Upper lobe of right lung (tissue), 1 donor: ENCODE results near the gene NMNAT2. TPM values are rescaled to one million over a fixed set of nuclear protein-coding genes. Genes with fewer than 3 reads are reported as not detected.

Source experiments
- ATAC-seq: fragments of 200-7000 bp; cut with Tn5 transposase; one replicate; pipeline ENCODE4 v1.9.1; 2020; ENCODE audit warnings: mild to moderate bottlenecking, moderate library complexity
- DNase-seq: peaks from one replicate; pipeline ENCODE4 v3.0.0-alpha.2; 2020
- H3K27ac ChIP-seq: fragments of 200-600 bp; one replicate; pipeline ENCODE4 v1.8.0; 2022
- H3K27me3 ChIP-seq: fragments of 200-600 bp; one replicate; pipeline ENCODE4 v1.8.0; 2022; ENCODE audit warnings: mild to moderate bottlenecking
- H3K36me3 ChIP-seq: fragments of 200-600 bp; one replicate; pipeline ENCODE4 v1.8.0; 2022
- H3K4me1 ChIP-seq: fragments of 200-600 bp; one replicate; pipeline ENCODE4 v1.8.0; 2022
- H3K4me3 ChIP-seq: fragments of 200-600 bp; one replicate; pipeline ENCODE4 v1.8.0; 2022; ENCODE audit warnings: mild to moderate bottlenecking
- H3K9me3 ChIP-seq: fragments of 200-600 bp; one replicate; pipeline ENCODE4 v1.8.0; 2022
- CTCF ChIP-seq: fragments of 200-600 bp; IDR thresholded peaks from one replicate; pipeline ENCODE4 v1.8.0; 2022; ENCODE audit warnings: antibody characterized with exemption
- intact Hi-C: fragments of 100-400 bp; cut with DNase I; formaldehyde crosslinking; loops from one replicate; pipeline ENCODE4 v1.11.0; 2022
- total RNA-seq: library from RNA; stranded (reverse); fragmentation: NEBNext Ultra II Directional; extraction: Animal tissue kit (Norgen Biotek cat#: 25700); gene quantifications from one replicate; pipeline ENCODE4 v1.2.1, GENCODE V29; 2021
- donor health status: DM: no; HTN: yes; CAD: no; lungs with severe emphysema.

Gene NMNAT2
- total RNA-seq, 1 donor from 2014 or later, result 0.38 TPM

- no peak for TF ChIP-seq CTCF
- Histone ChIP-seq H3K36me3 (no peaks in the 10 kb centered on the region), H3K9me3 (no peaks in the 10 kb centered on the region), H3K27me3 (no peaks in the 10 kb centered on the region), H3K4me3 (no peak overlapping the region), H3K4me1 (peaks cover 4% of the 10 kb centered on the region), H3K27ac (no peak overlapping the region)
- intact Hi-C loops, result no loop called here
- ATAC-seq (no peak), DNase-seq (no peak)
Measured at GRCh38 chr1:183457449-183457848, 39.3 kb upstream of the NMNAT2 start.

GRCh38 chr1:183456826-183457225 is 38.6 kb upstream of the NMNAT2 start:
- peaks cover 3% of the 10 kb centered on the region for H3K4me1 ChIP-seq
- H3K4me3 ChIP-seq, result no peak overlapping the region
- no peak for ATAC-seq
- no peak overlapping the region for H3K27ac ChIP-seq
- TF ChIP-seq CTCF, result no peak
- H3K27me3 ChIP-seq, result no peaks in the 10 kb centered on the region
- intact Hi-C loops, result no loop called here
- H3K36me3 ChIP-seq, result no peaks in the 10 kb centered on the region
- no peaks in the 10 kb centered on the region for H3K9me3 ChIP-seq
- DNase-seq, result no peak

GRCh38 chr1:183454377-183454776 is 36.2 kb upstream of the NMNAT2 start:
- intact Hi-C loops, result no loop called here
- Histone ChIP-seq H3K4me1 (no peaks in the 10 kb centered on the region), H3K4me3 (no peak overlapping the region), H3K27me3 (no peaks in the 10 kb centered on the region), H3K9me3 (no peaks in the 10 kb centered on the region), H3K27ac (no peak overlapping the region), H3K36me3 (no peaks in the 10 kb centered on the region)
- ATAC-seq (no peak), DNase-seq (no peak)
- no peak for TF ChIP-seq CTCF

GRCh38 chr1:183450093-183450492 is 31.9 kb upstream of the NMNAT2 start:
- Histone ChIP-seq H3K36me3 (no peaks in the 10 kb centered on the region), H3K4me3 (no peak overlapping the region), H3K9me3 (no peaks in the 10 kb centered on the region), H3K27me3 (no peaks in the 10 kb centered on the region), H3K4me1 (no peaks in the 10 kb centered on the region), H3K27ac (no peak overlapping the region)
- no peak for TF ChIP-seq CTCF
- intact Hi-C loops, result no loop called here
- no peak for DNase-seq
- no peak for ATAC-seq

GRCh38 chr1:183449223-183449770 is 31.1 kb upstream of the NMNAT2 start:
- Histone ChIP-seq H3K4me1 (no peaks in the 10 kb centered on the region), H3K9me3 (no peaks in the 10 kb centered on the region), H3K36me3 (no peaks in the 10 kb centered on the region), H3K27me3 (no peaks in the 10 kb centered on the region), H3K27ac (no peak overlapping the region), H3K4me3 (no peak overlapping the region)
- TF ChIP-seq CTCF, result no peak
- DNase-seq, result no peak
- ATAC-seq, result no peak
- intact Hi-C loops, result no loop called here

- no peak overlapping the region for H3K4me3 ChIP-seq
- intact Hi-C loops, result no loop called here
- H3K4me1 ChIP-seq, result no peaks in the 10 kb centered on the region
- H3K36me3 ChIP-seq, result no peaks in the 10 kb centered on the region
- no peaks in the 10 kb centered on the region for H3K9me3 ChIP-seq
- no peak for TF ChIP-seq CTCF
- DNase-seq (no peak), ATAC-seq (no peak)
- no peaks in the 10 kb centered on the region for H3K27me3 ChIP-seq
- no peak overlapping the region for H3K27ac ChIP-seq
Measured at GRCh38 chr1:183444243-183444642, 26.1 kb upstream of the NMNAT2 start.
